SU-DHL-6 (cell line): ENCODE data around the gene TNS1.
"Not testable (repeated sequence)": the region's sequence is repeated elsewhere in the genome, so short reads cannot be mapped to it uniquely, and the experiment has no call there.

Experiments used
- EZH2phosphoT487 ChIP-seq: fragments of 200-600 bp; sonication (generic), shearing (Covaris generic); conservative IDR thresholded peaks from 2 replicates; pipeline ENCODE4 v1.6.1; 2018; ENCODE audit warnings: mild to moderate bottlenecking, antibody characterized with exemption, low read length, moderate library complexity, mixed read lengths
- TF ChIP-seq, protein P1 (sequence below): fragments of 200-600 bp; sonication (generic); IDR thresholded peaks from one replicate; pipeline ENCODE4 v1.5.1; 2017; ENCODE audit warnings: antibody characterized with exemption, mild to moderate bottlenecking, low read length, moderate library complexity; ENCODE audit not compliant: insufficient read depth, poor library complexity, severe bottlenecking

DNA sequence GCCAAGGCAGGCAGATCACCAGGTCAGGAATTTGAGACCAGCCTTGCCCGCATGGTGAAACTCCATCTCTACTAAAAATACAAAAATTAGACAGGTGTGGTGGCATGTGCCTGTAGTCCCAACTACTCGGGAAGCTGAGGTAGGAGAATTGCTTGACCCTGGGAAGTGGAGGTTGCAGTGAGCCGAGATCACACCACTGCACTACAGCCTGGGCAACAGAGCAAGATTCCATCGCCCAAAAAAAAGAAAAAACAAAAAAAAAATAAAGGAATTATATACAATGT, 16.0 kb upstream of the TNS1 start:
- TF ChIP-seq, protein P1, sequence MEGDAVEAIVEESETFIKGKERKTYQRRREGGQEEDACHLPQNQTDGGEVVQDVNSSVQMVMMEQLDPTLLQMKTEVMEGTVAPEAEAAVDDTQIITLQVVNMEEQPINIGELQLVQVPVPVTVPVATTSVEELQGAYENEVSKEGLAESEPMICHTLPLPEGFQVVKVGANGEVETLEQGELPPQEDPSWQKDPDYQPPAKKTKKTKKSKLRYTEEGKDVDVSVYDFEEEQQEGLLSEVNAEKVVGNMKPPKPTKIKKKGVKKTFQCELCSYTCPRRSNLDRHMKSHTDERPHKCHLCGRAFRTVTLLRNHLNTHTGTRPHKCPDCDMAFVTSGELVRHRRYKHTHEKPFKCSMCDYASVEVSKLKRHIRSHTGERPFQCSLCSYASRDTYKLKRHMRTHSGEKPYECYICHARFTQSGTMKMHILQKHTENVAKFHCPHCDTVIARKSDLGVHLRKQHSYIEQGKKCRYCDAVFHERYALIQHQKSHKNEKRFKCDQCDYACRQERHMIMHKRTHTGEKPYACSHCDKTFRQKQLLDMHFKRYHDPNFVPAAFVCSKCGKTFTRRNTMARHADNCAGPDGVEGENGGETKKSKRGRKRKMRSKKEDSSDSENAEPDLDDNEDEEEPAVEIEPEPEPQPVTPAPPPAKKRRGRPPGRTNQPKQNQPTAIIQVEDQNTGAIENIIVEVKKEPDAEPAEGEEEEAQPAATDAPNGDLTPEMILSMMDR, result not testable (repeated sequence)
- TF ChIP-seq EZH2phosphoT487, result not testable (repeated sequence)
